Lower lobe of right lung (tissue), 2 donors: ENCODE measurements around the gene MAPT. TPM values are rescaled to one million over a fixed set of nuclear protein-coding genes. Genes with fewer than 3 reads are reported as not detected.

Experiments
- ATAC-seq, 2 donors: fragments of 200-7000 bp; cut with Tn5 transposase; one replicate each; pipeline ENCODE4 v1.9.1; 2020 to 2022; ENCODE audit warnings: mild to moderate bottlenecking in 2 of 2, moderate library complexity in 2 of 2
- DNase-seq: peaks from one replicate; pipeline ENCODE4 v3.0.0-alpha.2; 2020
- H3K27ac ChIP-seq: fragments of 200-600 bp; one replicate; pipeline ENCODE4 v1.8.0; 2022
- H3K27me3 ChIP-seq: fragments of 200-600 bp; one replicate; pipeline ENCODE4 v1.8.0; 2022; ENCODE audit warnings: low read depth
- H3K36me3 ChIP-seq: fragments of 200-600 bp; one replicate; pipeline ENCODE4 v1.8.0; 2022; ENCODE audit warnings: mild to moderate bottlenecking
- H3K4me1 ChIP-seq: fragments of 200-600 bp; one replicate; pipeline ENCODE4 v1.8.0; 2022
- H3K4me3 ChIP-seq: fragments of 200-600 bp; one replicate; pipeline ENCODE4 v1.8.0; 2022; ENCODE audit warnings: mild to moderate bottlenecking
- H3K9me3 ChIP-seq: fragments of 200-600 bp; one replicate; pipeline ENCODE4 v1.8.0; 2022
- intact Hi-C: fragments of 100-400 bp; cut with DNase I; formaldehyde crosslinking; loops from one replicate; pipeline ENCODE4 v1.11.0; 2022
- total RNA-seq: library from RNA; stranded (reverse); fragmentation: NEBNext Ultra II Directional; extraction: Animal tissue kit (Norgen Biotek cat#: 25700); gene quantifications from one replicate; pipeline ENCODE4 v1.2.1, GENCODE V29; 2021
- TF ChIP-seq, protein P1 (sequence below): fragments of 200-600 bp; IDR thresholded peaks from one replicate; pipeline ENCODE4 v1.8.0; 2022; ENCODE audit warnings: antibody characterized with exemption, mild to moderate bottlenecking
- donor health status: DM: no; HTN: yes; CAD: no; lungs with severe emphysema.

MAPT gene
- total RNA-seq, 1 donor from 2014 or later = 5.5 TPM

DNA sequence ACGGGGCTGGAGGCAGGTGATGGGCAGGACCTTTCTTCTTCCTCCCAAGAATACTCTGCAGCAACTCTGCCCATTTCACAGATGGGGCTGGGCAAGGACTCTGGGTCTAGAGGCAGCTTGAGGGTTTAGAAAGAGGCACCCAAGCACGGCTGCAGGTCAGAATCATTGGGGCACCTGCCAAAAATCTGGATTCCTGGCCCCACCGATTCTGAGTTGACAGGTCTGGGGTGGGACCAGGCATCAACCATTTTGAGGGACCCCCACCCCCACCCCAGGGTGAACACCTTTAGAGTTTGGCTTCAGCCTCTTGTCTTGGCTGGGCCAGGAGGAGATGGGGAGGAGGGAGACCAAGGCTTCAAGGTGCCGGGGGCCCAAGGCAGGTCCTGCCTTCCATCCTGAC is 44.3 kb upstream of the MAPT start:
- TF ChIP-seq, protein P1, sequence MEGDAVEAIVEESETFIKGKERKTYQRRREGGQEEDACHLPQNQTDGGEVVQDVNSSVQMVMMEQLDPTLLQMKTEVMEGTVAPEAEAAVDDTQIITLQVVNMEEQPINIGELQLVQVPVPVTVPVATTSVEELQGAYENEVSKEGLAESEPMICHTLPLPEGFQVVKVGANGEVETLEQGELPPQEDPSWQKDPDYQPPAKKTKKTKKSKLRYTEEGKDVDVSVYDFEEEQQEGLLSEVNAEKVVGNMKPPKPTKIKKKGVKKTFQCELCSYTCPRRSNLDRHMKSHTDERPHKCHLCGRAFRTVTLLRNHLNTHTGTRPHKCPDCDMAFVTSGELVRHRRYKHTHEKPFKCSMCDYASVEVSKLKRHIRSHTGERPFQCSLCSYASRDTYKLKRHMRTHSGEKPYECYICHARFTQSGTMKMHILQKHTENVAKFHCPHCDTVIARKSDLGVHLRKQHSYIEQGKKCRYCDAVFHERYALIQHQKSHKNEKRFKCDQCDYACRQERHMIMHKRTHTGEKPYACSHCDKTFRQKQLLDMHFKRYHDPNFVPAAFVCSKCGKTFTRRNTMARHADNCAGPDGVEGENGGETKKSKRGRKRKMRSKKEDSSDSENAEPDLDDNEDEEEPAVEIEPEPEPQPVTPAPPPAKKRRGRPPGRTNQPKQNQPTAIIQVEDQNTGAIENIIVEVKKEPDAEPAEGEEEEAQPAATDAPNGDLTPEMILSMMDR = no peak
- no peak overlapping the region for H3K4me3 ChIP-seq
- DNase-seq (no peak), ATAC-seq (no peak)
- peaks cover 33% of the 10 kb centered on the region for H3K27me3 ChIP-seq
- H3K4me1 ChIP-seq = no peaks in the 10 kb centered on the region
- no peaks in the 10 kb centered on the region for H3K36me3 ChIP-seq
- no peaks in the 10 kb centered on the region for H3K9me3 ChIP-seq
- H3K27ac ChIP-seq = no peak overlapping the region
- intact Hi-C loops = no loop called here

GRCh38 chr17:45850468-45850867 is 43.9 kb upstream of the MAPT start:
- TF ChIP-seq, protein P1 = no peak
- intact Hi-C loops = no loop called here
- Histone ChIP-seq H3K36me3 (no peaks in the 10 kb centered on the region), H3K27me3 (peaks cover 38% of the 10 kb centered on the region), H3K27ac (no peak overlapping the region), H3K9me3 (no peaks in the 10 kb centered on the region), H3K4me3 (no peak overlapping the region), H3K4me1 (no peaks in the 10 kb centered on the region)
- no peak for DNase-seq
- ATAC-seq = no peak

DNA sequence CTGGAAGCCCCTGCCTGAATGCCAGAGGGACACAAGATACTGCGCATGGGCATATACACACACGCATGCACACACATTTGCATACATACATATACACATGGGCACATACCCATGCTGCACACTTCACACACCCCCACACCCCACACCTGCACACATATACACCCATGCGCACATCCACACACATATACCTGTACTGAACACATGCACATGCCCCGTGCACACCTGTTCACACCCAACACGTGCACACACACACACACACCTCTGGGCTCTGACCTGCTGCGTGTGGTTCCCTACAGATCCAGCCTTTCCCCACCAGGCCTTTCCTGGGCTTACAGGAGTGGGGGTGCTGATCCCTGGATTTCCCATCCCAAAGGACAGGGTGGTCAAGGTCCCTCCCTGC is 43.3 kb upstream of the MAPT start:
- intact Hi-C loops = no loop called here
- DNase-seq (no peak), ATAC-seq (no peak)
- no peaks in the 10 kb centered on the region for H3K4me1 ChIP-seq
- H3K27ac ChIP-seq = no peak overlapping the region
- TF ChIP-seq, protein P1 = no peak
- no peaks in the 10 kb centered on the region for H3K36me3 ChIP-seq
- no peaks in the 10 kb centered on the region for H3K9me3 ChIP-seq
- H3K27me3 ChIP-seq = peaks cover 39% of the 10 kb centered on the region
- no peak overlapping the region for H3K4me3 ChIP-seq

DNA sequence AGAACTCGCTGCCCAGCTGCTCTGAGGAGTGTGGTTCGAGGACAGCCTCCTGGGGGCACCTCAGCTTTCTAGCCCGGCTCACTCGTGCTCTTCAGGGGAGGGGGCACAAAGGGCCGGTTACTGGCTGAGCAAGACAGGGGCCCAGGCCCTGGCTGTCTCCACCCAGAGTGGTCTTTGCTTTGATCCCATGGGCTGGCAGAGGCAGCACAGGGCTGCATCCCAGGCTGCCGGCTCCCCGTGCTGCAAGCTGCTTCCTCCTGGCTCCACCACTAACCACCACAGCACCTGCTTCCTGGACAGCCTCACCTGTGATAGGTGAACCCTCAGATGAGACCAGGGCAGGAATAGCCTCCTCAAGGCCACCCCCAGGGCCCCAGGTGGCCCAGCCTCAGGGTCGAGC is 42.9 kb upstream of the MAPT start:
- intact Hi-C loops = no loop called here
- TF ChIP-seq, protein P1 = no peak

DNA sequence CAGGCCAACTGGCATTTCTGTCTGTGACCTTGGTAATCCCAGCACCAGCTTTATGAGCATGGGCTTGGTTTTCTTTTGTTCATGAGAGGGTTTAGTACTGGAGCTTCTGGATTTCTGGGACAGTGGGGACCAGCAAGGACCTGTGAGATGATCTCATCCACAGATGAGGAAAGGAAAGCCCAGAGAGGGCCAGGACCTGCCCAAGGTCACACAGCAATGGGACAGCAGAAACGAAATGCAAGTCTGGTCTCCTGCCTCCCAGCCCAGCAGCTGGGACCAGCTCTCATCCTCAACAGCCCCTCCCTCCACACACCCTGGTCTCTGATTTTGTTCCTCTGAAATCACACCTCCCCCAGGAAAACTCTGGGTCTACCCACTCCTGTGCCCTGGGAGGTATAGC is 42.5 kb upstream of the MAPT start:
- Histone ChIP-seq H3K4me3 (no peak overlapping the region), H3K36me3 (no peaks in the 10 kb centered on the region), H3K9me3 (no peaks in the 10 kb centered on the region), H3K27me3 (peaks cover 39% of the 10 kb centered on the region), H3K4me1 (no peaks in the 10 kb centered on the region), H3K27ac (no peak overlapping the region)
- DNase-seq (no peak), ATAC-seq (no peak)
- TF ChIP-seq, protein P1 = no peak
- intact Hi-C loops = no loop called here

More for the DNA sequence above, 42.9 kb upstream of the MAPT start:
- ATAC-seq (no peak), DNase-seq (no peak)
- H3K9me3 ChIP-seq = no peaks in the 10 kb centered on the region
- no peak overlapping the region for H3K27ac ChIP-seq
- peaks cover 39% of the 10 kb centered on the region for H3K27me3 ChIP-seq
- no peak overlapping the region for H3K4me3 ChIP-seq
- no peaks in the 10 kb centered on the region for H3K4me1 ChIP-seq
- no peaks in the 10 kb centered on the region for H3K36me3 ChIP-seq
